Stomach (tissue), 19 donors: ENCODE results near the gene NUP160. TPM values are rescaled to one million over a fixed set of nuclear protein-coding genes. Genes with fewer than 3 reads are reported as not detected.
"Not testable (repeated sequence)": the region's sequence is repeated elsewhere in the genome, so short reads cannot be mapped to it uniquely, and the experiment has no call there.

Experiments
- DNase-seq, 2 donors: peaks; one replicate each; pipeline versions ENCODE4 v3.0.0 to v3.0.0-alpha.2; 2013 to 2019
- H3K27ac ChIP-seq, 5 donors: fragments of 200-600 bp in 4 of 5; sonication (generic) in 4 of 5; one replicate each; pipeline ENCODE4 v1.5.1; 2013 to 2019; ENCODE audit warnings: mild to moderate bottlenecking in 1 of 5, moderate library complexity in 1 of 5
- H3K27me3 ChIP-seq, 3 donors: fragments of 200-600 bp; sonication (generic); one replicate each; pipeline ENCODE4 v1.5.1; 2017 to 2019; ENCODE audit warnings: mixed run types in 1 of 3
- H3K36me3 ChIP-seq, 4 donors: fragments of 200-600 bp; sonication (generic); 1 replicate in 3 of 4; 2 replicates in 1 of 4; pipeline ENCODE4 v1.5.1; 2016 to 2019
- H3K4me1 ChIP-seq, 4 donors: fragments of 200-600 bp; sonication (generic); one replicate each; pipeline ENCODE4 v1.5.1; 2016 to 2019
- H3K4me3 ChIP-seq, 4 donors: fragments of 200-600 bp; sonication (generic) in 3 of 4; one replicate each; pipeline ENCODE4 v1.5.1; 2016 to 2019; ENCODE audit warnings: mild to moderate bottlenecking in 1 of 4
- H3K9me3 ChIP-seq, 4 donors: fragments of 200-600 bp; sonication (generic); one replicate each; pipeline ENCODE4 v1.5.1; 2016 to 2019
- EP300 ChIP-seq: sonication (generic); formaldehyde crosslinking; IDR thresholded peaks from one replicate; pipeline ENCODE4 v1.6.1; 2017; ENCODE audit warnings: antibody characterized with exemption
- POLR2A ChIP-seq, 4 donors: fragments of 450-650 bp; IDR thresholded peaks; one replicate each; pipeline ENCODE4 v1.6.1; 2016; ENCODE audit warnings: antibody characterized with exemption in 4 of 4, control low read depth in 2 of 4, mild to moderate bottlenecking in 1 of 4, moderate library complexity in 1 of 4
- POLR2AphosphoS5 ChIP-seq, 3 donors: sonication (generic); formaldehyde crosslinking; IDR thresholded peaks; one replicate each; pipeline ENCODE4 v1.6.1; 2016; ENCODE audit warnings: antibody characterized with exemption in 3 of 3
- WGBS, 5 donors: extraction: QIAGEN DNeasy Blood & Tissue Kit in 3 of 5; methylation state at CpG; one replicate each; pipeline versions ENCODE4 v1.1.5 to v1.1.7; 2013 to 2018; 5-methylcytosine and 5-hydroxymethylcytosine counted together
- intact Hi-C: fragments of 100-400 bp; cut with DNase I; formaldehyde crosslinking; loops from one replicate; pipeline ENCODE4 v1.15.1; 2023; ENCODE audit warnings: low total_unique reads
- long read RNA-seq, 10 donors: transcript quantifications; one replicate each; lab custom pipeline, GENCODE V29; 2026
- polyA plus RNA-seq, 3 donors: library from polyadenylated mRNA; stranded (reverse); fragments of 200-250 nt; gene quantifications; one replicate each; pipeline ENCODE4 v1.2.3, GENCODE V29; 2013
- total RNA-seq, 5 donors: library from RNA; depleted of rRNA; stranded (reverse); fragments of >200 nt; gene quantifications; one replicate each; pipeline versions ENCODE4 v1.1.0 to v1.2.3, GENCODE V29; 2014 to 2016
- TF ChIP-seq, protein P1 (sequence below), 7 experiments: fragments of 450-650 bp in 4 of 7; fragments of 200-600 bp in 3 of 7; sonication (generic) in 3 of 7; IDR thresholded peaks; one replicate each; pipeline ENCODE4 v1.5.1; 2016 to 2019; ENCODE audit warnings: antibody characterized with exemption in 7 of 7, control low read depth in 2 of 7, mild to moderate bottlenecking in 1 of 7
- donor health status: healthy with polysubstance abuse.
- donor health status: Bipolar disorder and iron deficiency.
- donor health status: healthy.

Gene NUP160
- total RNA-seq, result 10 to 100 TPM; 10.7 to 77.5 (median 21.6) TPM
- 10 to 100 TPM in 1 of 3 donors, 1 to 10 TPM in 2; 7.9 to 11.1 (median 8.4) TPM for polyA plus RNA-seq
- long read RNA-seq, donor 1, full-length matches to known transcripts, result 1 of 1 reads
- long read RNA-seq, donor 1, partial matches to known transcripts, result 0 of 1 reads
- long read RNA-seq, donor 1, other reads (novel, unspliced or antisense), result 0 of 1 reads
- long read RNA-seq, donor 2, full-length matches to known transcripts, result 2 of 2 reads
- long read RNA-seq, donor 2, partial matches to known transcripts, result 0 of 2 reads
- long read RNA-seq, donor 2, other reads (novel, unspliced or antisense), result 0 of 2 reads
- long read RNA-seq, donor 3, full-length matches to known transcripts, result 1 of 1 reads
- long read RNA-seq, donor 3, partial matches to known transcripts, result 0 of 1 reads
- long read RNA-seq, donor 3, other reads (novel, unspliced or antisense), result 0 of 1 reads
- long read RNA-seq, donor 4, result 0 reads
- long read RNA-seq, donor 5, full-length matches to known transcripts, result 1 of 1 reads
- long read RNA-seq, donor 5, partial matches to known transcripts, result 0 of 1 reads
- long read RNA-seq, donor 5, other reads (novel, unspliced or antisense), result 0 of 1 reads
- long read RNA-seq, donor 6, full-length matches to known transcripts, result 5 of 18 reads
- long read RNA-seq, donor 6, partial matches to known transcripts, result 13 of 18 reads
- long read RNA-seq, donor 6, other reads (novel, unspliced or antisense), result 0 of 18 reads
- long read RNA-seq, donor 7, full-length matches to known transcripts, result 5 of 5 reads
- long read RNA-seq, donor 7, partial matches to known transcripts, result 0 of 5 reads
- long read RNA-seq, donor 7, other reads (novel, unspliced or antisense), result 0 of 5 reads
- long read RNA-seq, donor 8, full-length matches to known transcripts, result 2 of 8 reads
- long read RNA-seq, donor 8, partial matches to known transcripts, result 6 of 8 reads
- long read RNA-seq, donor 8, other reads (novel, unspliced or antisense), result 0 of 8 reads
- long read RNA-seq, donor 9, partial matches to known transcripts, result 0 of 1 reads
- long read RNA-seq, donor 9, other reads (novel, unspliced or antisense), result 0 of 1 reads
- long read RNA-seq, donor 10, full-length matches to known transcripts, result 5 of 5 reads
- long read RNA-seq, donor 10, partial matches to known transcripts, result 0 of 5 reads
- long read RNA-seq, donor 10, other reads (novel, unspliced or antisense), result 0 of 5 reads

GRCh38 chr11:47847892-47848699, at the start of gene NUP160:
TSS of gene NUP160 (minus strand) at chr11:47848350. CDS start at chr11:47848318, 32 bp downstream.
- 0 to 1% (median 0%) methylated on average over 30 to 66 of the region's 66 CpGs for WGBS, 5 donors
- Histone ChIP-seq H3K36me3 (peaks cover 3 to 26% (median 25%) of the 10 kb centered on the region in 4 donors), H3K9me3 (no peaks in the 10 kb centered on the region), H3K27ac (peak within 1 kb of the TSS; percentile 83 to 98 (median 96)), H3K4me1 (peaks cover 18 to 53% (median 45%) of the 10 kb centered on the region in 4 donors), H3K4me3 (peak within 1 kb of the TSS; percentile 79 to 90 (median 84)), H3K27me3 (no peaks in the 10 kb centered on the region)
- TF ChIP-seq POLR2AphosphoS5 (IDR thresholded peaks at IDR 0.05), result peak; percentile 75 to 93 (median 90)
- TF ChIP-seq, protein P1, sequence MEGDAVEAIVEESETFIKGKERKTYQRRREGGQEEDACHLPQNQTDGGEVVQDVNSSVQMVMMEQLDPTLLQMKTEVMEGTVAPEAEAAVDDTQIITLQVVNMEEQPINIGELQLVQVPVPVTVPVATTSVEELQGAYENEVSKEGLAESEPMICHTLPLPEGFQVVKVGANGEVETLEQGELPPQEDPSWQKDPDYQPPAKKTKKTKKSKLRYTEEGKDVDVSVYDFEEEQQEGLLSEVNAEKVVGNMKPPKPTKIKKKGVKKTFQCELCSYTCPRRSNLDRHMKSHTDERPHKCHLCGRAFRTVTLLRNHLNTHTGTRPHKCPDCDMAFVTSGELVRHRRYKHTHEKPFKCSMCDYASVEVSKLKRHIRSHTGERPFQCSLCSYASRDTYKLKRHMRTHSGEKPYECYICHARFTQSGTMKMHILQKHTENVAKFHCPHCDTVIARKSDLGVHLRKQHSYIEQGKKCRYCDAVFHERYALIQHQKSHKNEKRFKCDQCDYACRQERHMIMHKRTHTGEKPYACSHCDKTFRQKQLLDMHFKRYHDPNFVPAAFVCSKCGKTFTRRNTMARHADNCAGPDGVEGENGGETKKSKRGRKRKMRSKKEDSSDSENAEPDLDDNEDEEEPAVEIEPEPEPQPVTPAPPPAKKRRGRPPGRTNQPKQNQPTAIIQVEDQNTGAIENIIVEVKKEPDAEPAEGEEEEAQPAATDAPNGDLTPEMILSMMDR (IDR thresholded peaks at IDR 0.05), result no peak
- peak in 1 of 4 donors; percentile 13 for TF ChIP-seq POLR2A (IDR thresholded peaks at IDR 0.05)
- peak; percentile 90 to 96 for DNase-seq
- intact Hi-C loops, result no loop called here

- H3K9me3 ChIP-seq, result no peaks in the 10 kb centered on the region
Observed at GRCh38 chr11:47896199-47896598, 48.0 kb upstream of the NUP160 start.

GRCh38 chr11:47895035-47895434, 46.9 kb upstream of the NUP160 start:
- no peaks in the 10 kb centered on the region for H3K9me3 ChIP-seq
- no peak for DNase-seq
- H3K27me3 ChIP-seq, result no peaks in the 10 kb centered on the region
- H3K4me1 ChIP-seq, result no peaks in the 10 kb centered on the region
- no peak overlapping the region for H3K27ac ChIP-seq
- no peak for TF ChIP-seq POLR2A (IDR thresholded peaks at IDR 0.05)
- TF ChIP-seq, protein P1 (IDR thresholded peaks at IDR 0.05), result no peak
- TF ChIP-seq EP300, result no peak
- TF ChIP-seq POLR2AphosphoS5 (IDR thresholded peaks at IDR 0.05), result no peak
- no peak overlapping the region for H3K4me3 ChIP-seq
- no peaks in the 10 kb centered on the region for H3K36me3 ChIP-seq
- 86 to 93% (median 87%) methylated on average over 2 of the region's 2 CpGs for WGBS, 5 donors
- intact Hi-C loops, result no loop called here

More at GRCh38 chr11:47896199-47896598, 48.0 kb upstream of the NUP160 start:
- no peak overlapping the region for H3K4me3 ChIP-seq
- intact Hi-C loops, result no loop called here
- WGBS, 5 donors, result 95 to 98% (median 97%) methylated on average over 7 of the region's 7 CpGs
- H3K27ac ChIP-seq, result no peak overlapping the region
- no peaks in the 10 kb centered on the region for H3K4me1 ChIP-seq
- TF ChIP-seq, protein P1 (IDR thresholded peaks at IDR 0.05), result no peak
- H3K27me3 ChIP-seq, result no peaks in the 10 kb centered on the region
- no peak for DNase-seq
- no peaks in the 10 kb centered on the region for H3K36me3 ChIP-seq

DNA sequence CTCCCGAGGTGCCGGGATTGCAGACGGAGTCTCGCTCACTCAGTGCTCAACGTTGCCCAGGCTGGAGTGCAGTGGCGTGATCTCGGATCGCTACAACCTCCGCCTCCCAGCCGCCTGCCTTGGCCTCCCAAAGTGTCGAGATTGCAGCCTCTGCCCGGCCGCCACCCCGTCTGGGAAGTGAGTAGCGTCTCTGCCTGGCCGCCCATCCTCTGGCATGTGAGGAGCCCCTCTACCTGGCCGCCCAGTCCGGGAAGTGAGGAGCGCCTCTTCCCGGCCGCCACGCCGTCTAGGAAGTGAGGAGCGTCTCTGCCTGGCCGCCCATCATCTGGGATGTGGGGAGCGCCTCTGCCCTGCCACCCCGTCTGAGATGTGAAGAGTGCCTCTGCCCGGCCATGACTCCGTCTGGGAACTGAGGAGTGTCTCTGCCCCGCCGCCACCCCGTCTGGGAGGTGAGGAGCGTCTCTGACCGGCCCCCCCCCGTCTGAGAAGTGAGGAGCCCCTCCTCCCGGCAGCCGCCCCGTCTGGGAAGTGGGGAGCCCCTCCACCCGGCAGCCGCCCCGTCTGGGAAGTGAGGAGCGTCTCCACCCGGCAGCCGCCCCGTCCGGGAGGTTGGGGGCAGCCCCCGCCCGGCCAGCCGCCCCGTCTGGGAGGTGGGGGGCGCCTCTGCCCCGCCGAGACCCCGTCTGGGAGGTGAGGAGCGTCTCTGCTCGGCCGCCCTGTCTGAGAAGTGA, 44.6 kb upstream of the NUP160 start:
- H3K36me3 ChIP-seq, H3K4me3 ChIP-seq, H3K9me3 ChIP-seq, H3K4me1 ChIP-seq, H3K27me3 ChIP-seq, DNase-seq, H3K27ac ChIP-seq, intact Hi-C loops: not testable (repeated sequence)
- whole genome bisulfite sequencing, 5 donors, result 93 to 100% (median 96%) methylated on average over 19 to 54 of the region's 57 CpGs
